Activated CD4-positive, CD25-positive, alpha-beta regulatory T cell (primary cell): Measurements from ENCODE around the gene CRCP.

Experiments used
- DNase-seq, 4 experiments: peaks; one replicate each; lab custom pipeline; 2025; lab: John Stamatoyannopoulos, UW

The CRCP gene

GRCh38 chr7:66189695-66190503 lies 75.3 kb downstream of the CRCP start:
- no peak for DNase-seq

GRCh38 chr7:66190504-66190857 lies 75.8 kb downstream of the CRCP start:
- DNase-seq = no peak

GRCh38 chr7:66193146-66193725 lies 78.6 kb downstream of the CRCP start:
- DNase-seq = no peak

- no peak for DNase-seq
These were observed 83.8 kb downstream of the CRCP start for GRCh38 chr7:66198469-66198868.

GRCh38 chr7:66198956-66199355 lies 84.3 kb downstream of the CRCP start:
- DNase-seq = no peak

- no peak for DNase-seq
These were observed 87.8 kb downstream of the CRCP start for GRCh38 chr7:66202441-66202840.
